Epithelial cell of proximal tubule (primary cell): ENCODE results near the gene MEGF11. TPM values are rescaled to one million over a fixed set of nuclear protein-coding genes. Genes with fewer than 3 reads are reported as not detected.

Experiments
- DNase-seq: peaks from one replicate; pipeline ENCODE4 v3.0.0-alpha.2; 2011; ENCODE audit warnings: low read depth
- H3K4me3 ChIP-seq: 2 replicates; pipeline ENCODE4 v1.5.1; 2011; ENCODE audit warnings: low read depth, mild to moderate bottlenecking, low read length
- CTCF ChIP-seq: conservative IDR thresholded peaks from 2 replicates; pipeline ENCODE4 v1.5.1; 2012; ENCODE audit warnings: low read depth, mild to moderate bottlenecking, low read length
- total RNA-seq: library from RNA; depleted of rRNA; stranded (reverse); fragments of >200 nt; gene quantifications from 2 replicates; pipeline ENCODE4 v1.2.3, GENCODE V29; 2015

Gene MEGF11
- total RNA-seq, 1 donor from 2014 or later = 3.7 TPM

DNA sequence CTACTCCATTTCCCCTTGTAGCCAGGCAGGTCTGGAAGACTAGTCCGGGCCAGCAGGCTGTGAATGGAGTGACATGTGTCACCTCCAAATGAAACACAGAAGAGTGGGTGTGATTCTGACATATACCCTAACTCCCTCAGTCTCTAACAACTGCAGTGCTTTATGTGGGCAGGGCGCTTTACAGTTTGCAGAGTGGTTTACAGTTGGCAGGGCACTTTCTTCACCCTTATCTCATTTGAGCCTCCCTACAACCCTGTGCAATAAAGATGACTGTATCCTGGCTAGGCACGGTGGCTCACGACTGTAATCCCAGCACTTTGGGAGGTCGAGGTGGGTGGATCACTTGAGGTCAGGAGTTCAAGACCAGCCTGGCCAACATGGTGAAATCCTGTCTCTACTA, 208.0 kb downstream of the MEGF11 start:
- H3K4me3 ChIP-seq = no peak overlapping the region
- TF ChIP-seq CTCF = no peak
- DNase-seq = no peak

DNA sequence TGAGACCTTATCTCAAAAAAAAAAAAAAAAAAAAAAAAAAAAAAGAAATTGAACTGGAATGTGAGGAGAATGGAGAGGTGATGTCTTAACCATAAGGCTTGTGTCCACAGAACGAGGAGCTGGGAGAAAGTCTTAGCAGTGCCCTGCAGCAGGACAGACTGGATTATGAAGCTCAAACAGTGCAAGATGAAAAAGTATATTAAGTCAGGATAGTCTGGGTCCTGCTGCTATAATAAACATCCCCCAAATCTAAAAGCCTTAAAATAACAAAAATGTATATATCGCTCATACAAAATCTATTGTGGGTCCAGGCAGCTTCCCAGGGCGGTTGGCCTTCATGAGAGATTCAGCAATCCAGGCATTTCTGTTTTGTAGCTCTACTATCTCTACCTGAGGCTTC, 208.7 kb downstream of the MEGF11 start:
- H3K4me3 ChIP-seq = no peak overlapping the region
- no peak for DNase-seq
- no peak for TF ChIP-seq CTCF

GRCh38 chr15:66043264-66043663, 210.3 kb downstream of the MEGF11 start:
- TF ChIP-seq CTCF = no peak
- no peak overlapping the region for H3K4me3 ChIP-seq
- DNase-seq = no peak

- TF ChIP-seq CTCF = no peak
- H3K4me3 ChIP-seq = no peak overlapping the region
- DNase-seq = no peak
Observed at GRCh38 chr15:66042624-66043023, 210.9 kb downstream of the MEGF11 start.

GRCh38 chr15:66041276-66041675, 212.3 kb downstream of the MEGF11 start:
- no peak for DNase-seq
- no peak for TF ChIP-seq CTCF
- no peak overlapping the region for H3K4me3 ChIP-seq

DNA sequence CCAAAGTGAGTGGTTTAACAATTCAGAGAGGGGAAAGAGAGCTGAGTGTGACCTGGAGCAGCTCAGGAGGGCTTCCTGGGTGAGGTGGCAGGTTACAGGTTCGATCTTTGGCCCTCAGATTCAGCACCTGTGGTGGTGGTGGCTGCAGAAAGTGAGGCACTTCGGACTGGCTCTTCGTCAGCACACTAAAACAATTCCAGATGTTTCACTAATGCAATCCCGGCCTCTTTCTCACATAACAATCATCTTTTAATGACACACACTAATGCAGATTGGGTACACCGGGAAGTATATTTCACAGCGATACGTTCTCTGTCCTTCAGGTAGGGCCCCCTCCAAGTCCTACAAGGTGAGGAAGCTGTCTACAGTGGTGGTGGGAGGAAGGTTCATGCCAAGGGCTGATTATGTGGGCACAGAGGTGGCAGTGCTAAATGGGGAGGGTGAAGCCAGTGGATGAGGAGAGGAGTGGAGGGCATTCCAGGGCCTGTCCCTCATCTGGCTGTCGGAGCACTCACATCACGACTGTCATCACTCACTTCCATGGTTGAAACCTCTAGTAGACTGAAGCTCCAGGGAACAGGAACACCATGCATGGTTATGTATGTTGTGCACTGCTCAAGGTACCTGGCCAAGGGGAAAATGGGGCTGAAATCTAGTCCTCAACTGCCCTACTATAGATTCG, 213.2 kb downstream of the MEGF11 start:
- no peak for DNase-seq
- no peak overlapping the region for H3K4me3 ChIP-seq
- no peak for TF ChIP-seq CTCF
